ENCODE data around the gene RAB6B. TPM values are rescaled to one million over a fixed set of nuclear protein-coding genes. Genes with fewer than 3 reads are reported as not detected.

Gene RAB6B
- total RNA-seq, 2 donors from 2014 or later = 0.16 to 2.2 TPM

GRCh38 chr3:133934073-133934970 lies 38.6 kb upstream of the RAB6B start:
- DNase-seq (ENCODE audit: low spot score in 2 of 2) (no peak), ATAC-seq (no peak)
- no peaks in the 10 kb centered on the region for H3K9me3 Mint-ChIP-seq
- peak overlapping the region in 1 of 2 donors; percentile 55 for H3K27ac Mint-ChIP-seq
- no peaks in the 10 kb centered on the region for H3K36me3 Mint-ChIP-seq

- Mint-ChIP-seq H3K9me3 (no peaks in the 10 kb centered on the region), H3K27ac (no peak overlapping the region), H3K36me3 (no peaks in the 10 kb centered on the region)
- DNase-seq (ENCODE audit: low spot score in 2 of 2) = no peak
- no peak for ATAC-seq
Observed at GRCh38 chr3:133933097-133934024, 37.7 kb upstream of the RAB6B start.

- Mint-ChIP-seq H3K27ac (no peak overlapping the region), H3K36me3 (no peaks in the 10 kb centered on the region), H3K9me3 (no peaks in the 10 kb centered on the region)
- ATAC-seq = no peak
- DNase-seq (ENCODE audit: low spot score in 2 of 2) = no peak
Observed at GRCh38 chr3:133932009-133932408, 36.3 kb upstream of the RAB6B start.

GRCh38 chr3:133931084-133931483 lies 35.4 kb upstream of the RAB6B start:
- Mint-ChIP-seq H3K27ac (no peak overlapping the region), H3K36me3 (no peaks in the 10 kb centered on the region), H3K9me3 (no peaks in the 10 kb centered on the region)
- ATAC-seq (no peak), DNase-seq (ENCODE audit: low spot score in 2 of 2) (no peak)

GRCh38 chr3:133930341-133930933 lies 34.8 kb upstream of the RAB6B start:
- ATAC-seq = no peak
- H3K9me3 Mint-ChIP-seq = no peaks in the 10 kb centered on the region
- H3K27ac Mint-ChIP-seq = no peak overlapping the region
- DNase-seq (ENCODE audit: low spot score in 2 of 2) = no peak
- no peaks in the 10 kb centered on the region for H3K36me3 Mint-ChIP-seq

- Mint-ChIP-seq H3K27ac (no peak overlapping the region), H3K9me3 (no peaks in the 10 kb centered on the region), H3K36me3 (no peaks in the 10 kb centered on the region)
- ATAC-seq (no peak), DNase-seq (ENCODE audit: low spot score in 2 of 2) (no peak)
Observed at GRCh38 chr3:133928903-133929607, 33.4 kb upstream of the RAB6B start.

GRCh38 chr3:133928136-133928893 lies 32.6 kb upstream of the RAB6B start:
- Mint-ChIP-seq H3K36me3 (no peaks in the 10 kb centered on the region), H3K9me3 (no peaks in the 10 kb centered on the region), H3K27ac (no peak overlapping the region)
- ATAC-seq (peak in 1 of 2 donors; percentile 10), DNase-seq (ENCODE audit: low spot score in 2 of 2) (no peak)

GRCh38 chr3:133927540-133928066 lies 31.9 kb upstream of the RAB6B start:
- ATAC-seq = peak; percentile 86 to 88
- DNase-seq (ENCODE audit: low spot score in 2 of 2) = peak; percentile 74 to 81
- no peaks in the 10 kb centered on the region for H3K36me3 Mint-ChIP-seq
- H3K27ac Mint-ChIP-seq = no peak overlapping the region
- H3K9me3 Mint-ChIP-seq = no peaks in the 10 kb centered on the region

GRCh38 chr3:133926736-133927539 lies 31.3 kb upstream of the RAB6B start:
- H3K36me3 Mint-ChIP-seq = no peaks in the 10 kb centered on the region
- ATAC-seq (peak; percentile 8 to 18), DNase-seq (ENCODE audit: low spot score in 2 of 2) (no peak)
- no peaks in the 10 kb centered on the region for H3K9me3 Mint-ChIP-seq
- H3K27ac Mint-ChIP-seq = no peak overlapping the region

- no peak overlapping the region for H3K27ac Mint-ChIP-seq
- ATAC-seq (no peak), DNase-seq (ENCODE audit: low spot score in 2 of 2) (no peak)
- H3K9me3 Mint-ChIP-seq = no peaks in the 10 kb centered on the region
- no peaks in the 10 kb centered on the region for H3K36me3 Mint-ChIP-seq
Observed at GRCh38 chr3:133925960-133926735, 30.5 kb upstream of the RAB6B start.

GRCh38 chr3:133924041-133924440 lies 28.4 kb upstream of the RAB6B start:
- Mint-ChIP-seq H3K9me3 (no peaks in the 10 kb centered on the region), H3K27ac (no peak overlapping the region), H3K36me3 (no peaks in the 10 kb centered on the region)
- ATAC-seq = no peak
- no peak for DNase-seq (ENCODE audit: low spot score in 2 of 2)

GRCh38 chr3:133921592-133921991 lies 25.9 kb upstream of the RAB6B start:
- ATAC-seq (no peak), DNase-seq (ENCODE audit: low spot score in 2 of 2) (no peak)
- no peaks in the 10 kb centered on the region for H3K9me3 Mint-ChIP-seq
- H3K27ac Mint-ChIP-seq = no peak overlapping the region
- H3K36me3 Mint-ChIP-seq = peaks cover 0 to 5% of the 10 kb centered on the region in 2 donors

- no peak for DNase-seq (ENCODE audit: low spot score in 2 of 2)
- Mint-ChIP-seq H3K9me3 (no peaks in the 10 kb centered on the region), H3K36me3 (peaks cover 0 to 5% of the 10 kb centered on the region in 2 donors), H3K27ac (no peak overlapping the region)
- ATAC-seq = no peak
Observed at GRCh38 chr3:133917144-133917543, 21.5 kb upstream of the RAB6B start.

Data from activated naive CD4-positive, alpha-beta T cell treated with anti-CD3 and anti-CD28 coated beads, Interleukin-2, amount 50 U/mL, for 72 hours (primary cell).